Right cardiac atrium (tissue), 5 donors: ENCODE results near the gene RPL29. TPM values are rescaled to one million over a fixed set of nuclear protein-coding genes. Genes with fewer than 3 reads are reported as not detected.
"Not testable (repeated sequence)": the region's sequence is repeated elsewhere in the genome, so short reads cannot be mapped to it uniquely, and the experiment has no call there.

Experiments used
- ATAC-seq, 2 donors: fragments of 200-7000 bp; cut with Tn5 transposase; one replicate each; pipeline versions ENCODE4 v1.8.0 to v1.9.1; 2020; ENCODE audit warnings: moderate library complexity in 2 of 2, mild to moderate bottlenecking in 1 of 2
- DNase-seq, 3 donors: peaks; one replicate each; pipeline ENCODE4 v3.0.0-alpha.2; 2020
- H3K27ac ChIP-seq: one replicate; pipeline ENCODE4 v1.5.1; 2013; ENCODE audit warnings: mild to moderate bottlenecking, low read length, control low read depth, moderate library complexity
- H3K27me3 ChIP-seq: one replicate; pipeline ENCODE4 v1.6.1; 2013; ENCODE audit not compliant: control insufficient read depth, insufficient read depth
- H3K4me1 ChIP-seq: one replicate; pipeline ENCODE4 v1.6.1; 2013; ENCODE audit warnings: low read length; ENCODE audit not compliant: control insufficient read depth, insufficient read depth
- H3K4me3 ChIP-seq: one replicate; pipeline ENCODE4 v1.5.1; 2013; ENCODE audit warnings: low read length, control low read depth
- H3K9me3 ChIP-seq: one replicate; pipeline ENCODE4 v1.6.1; 2013; ENCODE audit warnings: low read length; ENCODE audit not compliant: control insufficient read depth
- WGBS: extraction: QIAGEN DNeasy Blood & Tissue Kit; methylation state at CpG from one replicate; pipeline ENCODE4 v1.1.7; 2013; 5-methylcytosine and 5-hydroxymethylcytosine counted together
- intact Hi-C, 4 donors: fragments of 100-400 bp; cut with DNase I; formaldehyde crosslinking; loops; one replicate each; pipeline versions ENCODE4 v1.11.0 to v1.14.0; 2022 to 2023
- polyA plus RNA-seq: library from polyadenylated mRNA; stranded (reverse); fragments of 200-250 nt; gene quantifications from one replicate; pipeline ENCODE4 v1.2.3, GENCODE V29; 2013
- total RNA-seq, 4 donors: library from RNA; stranded (reverse); fragmentation: NEBNext Ultra II Directional; extraction: Animal tissue kit (Norgen Biotek cat#: 25700); gene quantifications; one replicate each; pipeline ENCODE4 v1.2.1, GENCODE V29; 2021
- donor health status: healthy with polysubstance abuse.
- donor health status: DM: no; HTN: yes; CAD: no.
- donor health status: DM: no; HTN: no; CAD: no.
- donor health status: DM: no; HTN: yes; CAD: no; lungs with severe emphysema.
- donor health status: DM: yes; HTN: yes; CAD: no.

Gene RPL29
- total and polyA plus RNA-seq, 5 donors = 548 to 1,285 (median 645) TPM

DNA sequence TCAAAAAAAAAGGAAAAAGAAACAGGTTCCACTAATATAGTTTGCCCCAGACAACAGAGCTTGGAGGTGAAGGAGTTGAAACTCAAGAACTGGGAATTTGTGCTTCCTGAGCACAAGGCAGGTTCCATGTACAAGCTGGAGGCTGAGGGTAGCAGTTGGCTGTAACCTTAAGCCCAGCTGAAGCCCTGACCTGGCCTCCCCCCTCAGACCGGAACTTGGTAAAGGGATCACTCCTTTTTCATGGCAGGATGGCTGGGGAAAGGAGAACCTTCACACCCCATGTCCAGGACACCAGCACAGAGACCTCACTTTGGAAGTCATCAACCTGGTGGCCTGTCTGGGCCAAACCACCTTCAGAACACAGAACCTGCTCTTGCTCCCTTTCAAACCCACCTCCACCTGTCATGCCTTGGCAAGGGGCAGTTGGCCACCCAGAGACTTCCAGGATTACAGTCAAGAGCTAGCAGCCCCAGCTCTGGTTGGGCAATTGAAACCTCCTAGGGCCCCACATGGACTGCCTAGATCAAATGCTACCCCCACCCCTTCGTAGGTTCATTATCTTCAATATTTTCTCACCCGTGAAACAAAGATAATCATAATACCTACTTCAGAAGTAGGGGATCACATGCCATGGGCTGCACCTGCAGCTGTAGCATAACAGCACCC lies 3.5 kb downstream of the RPL29 start:
- Histone ChIP-seq H3K27me3 (no peaks in the 10 kb centered on the region), H3K4me3 (no peak overlapping the region), H3K4me1 (peaks cover 11% of the 10 kb centered on the region), H3K27ac (no peak overlapping the region), H3K9me3 (no peaks in the 10 kb centered on the region)
- DNase-seq = no peak
- no peak for ATAC-seq
- 71% methylated on average over 3 of the region's 3 CpGs for WGBS
- intact Hi-C loops = no loop called here

DNA sequence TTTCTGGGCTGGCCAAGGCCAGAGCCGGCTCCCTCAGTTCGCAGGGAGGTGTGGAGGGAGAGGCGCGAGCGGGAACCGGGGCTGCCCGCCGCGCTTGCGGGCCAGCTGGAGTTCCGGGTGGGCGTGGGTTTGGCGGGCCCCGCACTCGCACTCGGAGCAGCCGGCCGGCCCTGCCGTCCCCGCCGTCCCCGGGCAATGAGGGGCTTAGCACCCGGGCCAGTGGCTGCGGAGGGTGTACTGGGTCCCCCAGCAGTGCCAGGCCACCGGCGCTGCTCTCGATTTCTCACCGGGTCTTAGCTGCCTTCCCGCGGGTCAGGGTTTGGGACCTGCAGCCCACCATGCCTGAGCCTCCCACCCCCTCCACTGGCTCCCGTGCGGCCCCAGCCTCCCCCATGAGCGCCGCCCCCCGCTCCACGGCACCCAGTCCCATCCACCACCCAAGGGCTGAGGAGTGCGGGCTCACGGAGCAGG lies 5.2 kb downstream of the RPL29 start:
- H3K4me3 ChIP-seq, H3K27me3 ChIP-seq, H3K9me3 ChIP-seq, H3K27ac ChIP-seq, intact Hi-C loops, ATAC-seq, DNase-seq: not testable (repeated sequence)
- 74% methylated on average over 38 of the region's 38 CpGs for WGBS
- peaks cover 11% of the 10 kb centered on the region for H3K4me1 ChIP-seq

DNA sequence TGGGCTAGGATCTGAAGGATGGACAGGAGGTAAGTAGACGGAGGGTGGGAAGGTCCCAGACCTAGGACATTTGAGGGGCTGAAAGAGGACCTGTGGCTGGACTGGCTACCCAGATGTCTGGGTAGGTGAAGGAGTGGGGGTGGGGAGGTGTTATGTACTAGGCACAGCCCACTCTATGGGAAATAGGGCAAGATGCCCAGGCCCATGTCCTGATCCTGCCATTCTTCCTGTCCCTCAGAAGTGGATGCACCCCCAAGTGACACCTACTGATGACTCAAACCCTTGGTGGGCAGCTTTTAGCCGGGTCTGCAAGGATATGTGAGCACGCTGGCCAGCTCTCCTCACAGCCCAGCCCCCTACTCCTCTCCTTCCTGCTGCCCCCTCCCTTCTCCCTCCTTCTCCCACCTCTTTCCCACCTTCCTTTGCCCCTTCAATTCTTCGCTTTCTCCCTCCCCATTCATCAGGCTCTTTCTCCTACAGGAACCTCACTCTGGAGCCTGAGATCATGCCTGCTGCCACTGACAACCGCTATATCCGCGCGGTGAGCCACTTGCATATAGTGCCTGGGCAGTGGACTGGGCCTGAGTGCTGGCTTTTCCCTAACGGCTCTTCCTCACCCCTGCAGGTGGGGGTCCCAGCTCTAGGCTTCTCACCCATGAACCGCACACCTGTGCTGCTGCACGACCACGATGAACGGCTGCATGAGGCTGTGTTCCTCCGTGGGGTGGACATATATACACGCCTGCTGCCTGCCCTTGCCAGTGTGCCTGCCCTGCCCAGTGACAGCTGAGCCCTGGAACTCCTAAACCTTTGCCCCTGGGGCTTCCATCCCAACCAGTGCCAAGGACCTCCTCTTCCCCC lies 7.2 kb downstream of the RPL29 start:
- DNase-seq (peak in 1 of 3 donors; percentile 42), ATAC-seq (no peak)
- intact Hi-C loops = no loop called here
- 78% methylated on average over 15 of the region's 15 CpGs for WGBS
- Histone ChIP-seq H3K27ac (no peak overlapping the region), H3K4me3 (no peak overlapping the region), H3K4me1 (peaks cover 3% of the 10 kb centered on the region), H3K9me3 (no peaks in the 10 kb centered on the region), H3K27me3 (no peaks in the 10 kb centered on the region)

DNA sequence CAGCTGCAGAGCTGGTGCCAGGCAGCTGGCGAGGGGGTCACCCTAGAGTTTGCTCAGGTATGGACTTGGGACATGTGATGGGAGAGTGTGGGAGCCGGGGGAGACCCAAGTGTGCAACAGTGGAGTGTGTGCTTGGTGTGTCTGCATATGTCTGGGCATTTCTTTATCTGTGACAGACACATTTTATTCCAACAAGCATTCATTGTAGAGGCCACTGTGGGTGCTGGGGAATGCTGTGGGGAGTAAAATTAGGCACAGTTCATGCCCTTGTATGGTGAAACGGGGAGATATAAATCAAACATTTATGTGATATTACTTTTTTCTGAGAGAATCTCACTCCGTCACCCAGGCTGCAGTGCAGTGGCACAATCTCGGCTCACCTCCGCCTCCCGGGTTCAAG lies 8.1 kb downstream of the RPL29 start:
- intact Hi-C loops = no loop called here
- Histone ChIP-seq H3K9me3 (no peaks in the 10 kb centered on the region), H3K4me1 (peaks cover 3% of the 10 kb centered on the region), H3K27ac (no peak overlapping the region), H3K27me3 (no peaks in the 10 kb centered on the region), H3K4me3 (no peak overlapping the region)
- DNase-seq (no peak), ATAC-seq (no peak)
- WGBS = 89% methylated on average over 7 of the region's 7 CpGs

DNA sequence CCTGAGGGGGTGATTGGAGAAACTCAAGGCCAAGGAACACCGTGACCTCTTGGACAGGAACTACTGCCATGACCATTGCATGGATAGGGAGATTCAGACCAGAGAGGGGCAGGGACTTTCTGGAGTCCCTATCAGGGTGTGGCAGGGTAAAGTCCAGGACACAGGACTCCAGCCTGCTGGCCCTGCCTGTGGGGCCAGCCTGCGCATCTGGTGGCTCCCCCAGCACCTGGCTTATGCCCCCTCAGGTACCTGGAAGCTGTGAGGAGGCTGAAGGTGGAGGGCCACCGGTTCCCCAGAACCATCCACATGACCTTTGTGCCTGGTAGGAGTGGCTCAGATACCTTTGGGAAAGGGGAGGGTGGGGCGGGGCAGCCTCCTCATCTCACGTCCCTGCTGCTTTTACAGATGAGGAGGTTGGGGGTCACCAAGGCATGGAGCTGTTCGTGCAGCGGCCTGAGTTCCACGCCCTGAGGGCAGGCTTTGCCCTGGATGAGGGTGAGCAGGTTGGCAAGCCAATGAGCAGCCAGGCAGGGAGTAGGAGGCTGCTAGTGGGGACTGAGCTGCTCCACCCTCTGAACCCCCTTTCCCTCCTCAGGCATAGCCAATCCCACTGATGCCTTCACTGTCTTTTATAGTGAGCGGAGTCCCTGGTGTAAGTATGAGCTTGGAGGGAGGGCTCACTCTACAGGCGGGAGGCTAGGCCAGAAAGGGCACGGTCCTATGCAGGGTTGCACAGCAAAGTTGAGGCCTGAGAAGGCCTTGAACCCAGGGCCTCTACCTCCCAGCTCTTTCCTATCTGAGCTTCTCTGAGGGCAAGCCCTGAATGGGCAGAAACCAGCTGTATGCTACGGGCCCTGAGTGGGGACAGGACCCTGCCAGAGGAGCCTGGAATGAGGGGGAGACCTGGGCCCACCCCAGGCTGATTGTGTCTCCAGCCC lies 9.4 kb downstream of the RPL29 start:
- WGBS = 84% methylated on average over 12 of the region's 12 CpGs
- no peak overlapping the region for H3K27ac ChIP-seq
- intact Hi-C loops = no loop called here
- DNase-seq (peak in 1 of 3 donors; percentile 11), ATAC-seq (no peak)
- no peaks in the 10 kb centered on the region for H3K27me3 ChIP-seq
- no peak overlapping the region for H3K4me3 ChIP-seq
- peaks cover 6% of the 10 kb centered on the region for H3K4me1 ChIP-seq
- no peaks in the 10 kb centered on the region for H3K9me3 ChIP-seq

DNA sequence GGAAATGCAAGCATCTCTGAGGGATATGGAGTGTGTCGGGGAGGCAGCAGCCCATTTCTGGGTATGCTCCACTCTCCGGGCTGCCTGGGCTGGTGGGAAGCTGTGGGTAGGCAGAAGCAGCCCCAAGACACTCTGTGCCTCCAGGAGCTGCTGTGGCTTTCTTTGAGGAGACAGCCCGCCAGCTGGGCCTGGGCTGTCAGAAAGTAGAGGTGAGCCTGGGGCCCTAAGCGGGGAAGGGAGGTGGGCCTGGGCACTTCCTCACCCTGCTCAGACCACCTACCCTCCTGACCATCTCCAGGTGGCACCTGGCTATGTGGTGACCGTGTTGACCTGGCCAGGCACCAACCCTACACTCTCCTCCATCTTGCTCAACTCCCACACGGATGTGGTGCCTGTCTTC lies 10.6 kb downstream of the RPL29 start:
- no peak overlapping the region for H3K27ac ChIP-seq
- H3K4me1 ChIP-seq = peaks cover 6% of the 10 kb centered on the region
- no peaks in the 10 kb centered on the region for H3K9me3 ChIP-seq
- ATAC-seq (no peak), DNase-seq (no peak)
- WGBS = 85% methylated on average over 6 of the region's 6 CpGs
- intact Hi-C loops = no loop called here
- no peaks in the 10 kb centered on the region for H3K27me3 ChIP-seq
- no peak overlapping the region for H3K4me3 ChIP-seq

DNA sequence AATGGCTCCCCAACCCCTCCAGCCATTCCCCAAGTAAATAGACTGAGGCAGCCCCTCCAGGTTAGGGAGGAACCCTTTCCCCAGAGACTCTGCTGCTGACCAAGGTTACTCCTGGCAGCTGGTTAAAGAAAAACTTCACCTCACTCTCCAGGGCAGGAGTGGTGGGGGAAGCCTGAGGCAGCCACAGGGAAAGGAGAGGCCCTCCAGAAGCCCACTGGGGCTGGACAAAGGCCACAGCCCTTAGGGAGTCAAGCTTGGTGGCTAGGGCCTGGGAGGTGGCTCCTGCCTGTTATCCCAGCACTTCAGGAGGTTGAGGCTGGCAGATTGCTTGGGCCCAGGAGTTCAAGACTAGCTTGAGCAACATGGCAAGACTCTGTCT lies 11.4 kb downstream of the RPL29 start:
- no peak overlapping the region for H3K4me3 ChIP-seq
- intact Hi-C loops = no loop called here
- peak overlapping the region; percentile 89 for H3K27ac ChIP-seq
- H3K9me3 ChIP-seq = no peaks in the 10 kb centered on the region
- no peaks in the 10 kb centered on the region for H3K27me3 ChIP-seq
- peaks cover 3% of the 10 kb centered on the region for H3K4me1 ChIP-seq
- DNase-seq = no peak
- no peak for ATAC-seq

DNA sequence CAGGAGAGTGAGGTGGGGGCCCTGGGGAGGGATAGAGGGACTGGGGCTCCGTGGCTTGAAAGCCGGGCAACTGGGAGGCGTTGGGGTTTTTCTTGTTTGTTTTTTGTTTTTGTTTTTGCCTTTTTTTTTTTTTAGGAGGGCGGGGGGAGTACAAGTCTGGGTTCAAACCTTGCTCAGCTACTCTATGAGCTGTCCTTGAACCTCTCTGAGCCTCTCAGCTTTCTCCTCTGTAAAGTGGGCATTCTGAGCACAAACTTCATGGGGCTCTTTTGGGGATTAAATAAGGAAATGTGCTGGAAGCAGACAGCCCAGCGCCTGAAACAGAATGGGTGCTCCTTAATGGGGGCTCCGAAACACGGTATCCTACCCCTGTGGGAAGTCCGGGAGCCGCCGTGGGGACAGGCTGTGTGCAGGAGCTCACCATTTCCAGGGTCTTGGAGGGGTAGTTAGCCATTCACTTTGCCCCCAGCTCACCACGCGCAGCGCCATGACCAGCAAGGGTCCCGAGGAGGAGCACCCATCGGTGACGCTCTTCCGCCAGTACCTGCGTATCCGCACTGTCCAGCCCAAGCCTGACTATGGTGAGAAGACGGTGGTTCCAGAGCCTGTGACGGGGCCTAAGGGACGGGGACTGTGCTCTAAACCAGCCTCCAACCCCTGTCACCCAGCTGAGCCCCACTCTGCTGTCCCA lies 12.0 kb downstream of the RPL29 start:
- Histone ChIP-seq H3K9me3 (no peaks in the 10 kb centered on the region), H3K27ac (peak overlapping the region; percentile 89), H3K4me3 (peak overlapping the region; percentile 46), H3K4me1 (peaks cover 3% of the 10 kb centered on the region), H3K27me3 (no peaks in the 10 kb centered on the region)
- ATAC-seq (no peak), DNase-seq (no peak)
- WGBS = 75% methylated on average over 22 of the region's 22 CpGs
- intact Hi-C loops = no loop called here

DNA sequence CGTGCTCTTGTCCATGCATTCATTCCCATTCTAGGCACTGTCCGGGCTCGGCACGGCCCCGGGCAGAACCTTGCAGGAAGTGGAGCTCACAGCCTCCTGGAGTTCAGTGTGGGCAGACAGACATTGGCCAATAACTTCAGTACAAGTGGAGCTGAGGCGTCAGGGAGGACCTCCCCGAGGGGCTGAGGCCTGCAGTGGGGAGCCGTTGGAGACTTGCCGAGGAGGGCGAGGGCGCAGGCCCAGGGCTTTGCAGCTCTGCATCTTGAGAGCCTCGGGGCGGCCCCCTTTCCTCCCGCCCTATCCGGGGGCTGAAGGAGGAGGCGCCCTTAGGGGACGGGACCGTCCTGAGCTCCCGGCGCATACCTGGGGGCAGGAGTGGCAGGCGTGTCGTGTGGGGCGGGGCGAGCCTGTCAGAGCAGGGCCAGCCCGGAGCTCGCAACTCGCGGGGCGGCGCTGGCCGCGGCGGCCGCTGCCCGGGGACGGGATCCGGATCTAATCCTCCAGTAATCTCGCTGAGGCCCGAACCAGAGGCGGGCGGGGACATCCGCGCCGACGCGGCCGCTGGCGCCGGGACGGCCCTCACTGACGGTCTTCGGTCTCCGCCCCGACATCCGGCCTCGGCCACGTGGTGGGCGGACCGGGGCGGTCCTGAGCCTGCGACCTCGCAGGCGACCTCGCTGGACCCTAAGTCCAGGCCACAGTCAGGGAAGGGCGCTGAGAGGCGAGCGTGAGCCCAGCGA lies 12.7 kb downstream of the RPL29 start, which contains the start of gene ACY1:
TSS of gene ACY1 (plus strand) at position 698 of the 740 bp plus-strand sequence. CDS start 530 bp downstream, outside the sequence.
- DNase-seq (peak; percentile 92 to 97 (median 96)), ATAC-seq (peak; percentile 93 to 94)
- Histone ChIP-seq H3K27me3 (no peaks in the 10 kb centered on the region), H3K27ac (peak within 1 kb of the TSS; percentile 89), H3K4me1 (peaks cover 3% of the 10 kb centered on the region), H3K4me3 (peak within 1 kb of the TSS; percentile 46), H3K9me3 (no peaks in the 10 kb centered on the region)
- intact Hi-C loops = no loop called here
- under 1% methylated on average over 68 of the region's 68 CpGs for WGBS
